H1 (cell line): Measurements from ENCODE around the gene LGR4. TPM values are rescaled to one million over a fixed set of nuclear protein-coding genes. Genes with fewer than 3 reads are reported as not detected.

Experiments used
- CTCF ChIA-PET: fragments of 300-600 bp; sonication (Branson Sonifier 250); formaldehyde crosslinking; loops from one replicate; lab custom pipeline; 2021; ENCODE audit not compliant: partially characterized antibody; lab: Charles Lee
- POLR2A ChIA-PET: fragments of 300-600 bp; sonication (Branson Sonifier 250); formaldehyde crosslinking; loops from one replicate; lab custom pipeline; 2021; ENCODE audit warnings: inconsistent platforms; ENCODE audit not compliant: partially characterized antibody; lab: Charles Lee
- DNase-seq, 2 experiments: peaks; one replicate each; pipeline versions ENCODE4 v3.0.0 to v3.0.0-alpha.2; 2010 to 2022; ENCODE audit warnings: low spot score in 2 of 2, low read depth in 1 of 2, mixed read lengths in 1 of 2
- FAIRE-seq: peaks from 2 replicates; lab custom pipeline; 2011; peaks lifted over from hg19 to GRCh38; lab: Jason Lieb, UNC
- H2AFZ ChIP-seq: 2 replicates; pipeline ENCODE4 v1.8.1; 2012; ENCODE audit warnings: low read length, inconsistent platforms
- H2AK5ac ChIP-seq: 2 replicates; pipeline ENCODE4 v1.6.1; 2013; ENCODE audit warnings: low read depth, low read length
- H2BK120ac ChIP-seq: replicated peaks from 2 replicates; pipeline ENCODE3; 2013; ENCODE audit warnings: low read depth, low read length, inconsistent platforms
- H2BK12ac ChIP-seq: 2 replicates; pipeline ENCODE4 v1.6.1; 2013; ENCODE audit warnings: low read depth, low read length
- H2BK15ac ChIP-seq: 2 replicates; pipeline ENCODE4 v1.6.1; 2013; ENCODE audit warnings: low read length
- H2BK20ac ChIP-seq: 2 replicates; pipeline ENCODE4 v1.6.1; 2013; ENCODE audit warnings: low read length
- H2BK5ac ChIP-seq: 2 replicates; pipeline ENCODE4 v1.6.1; 2013; ENCODE audit warnings: low read depth, low read length
- H3K14ac ChIP-seq: 2 replicates; pipeline ENCODE4 v1.6.1; 2013; ENCODE audit warnings: inconsistent platforms; ENCODE audit not compliant: insufficient read length
- H3K18ac ChIP-seq: 2 replicates; pipeline ENCODE4 v1.6.1; 2013; ENCODE audit warnings: low read length; ENCODE audit errors: extremely low read depth
- H3K23ac ChIP-seq: 2 replicates; pipeline ENCODE4 v1.6.1; 2013; ENCODE audit warnings: inconsistent platforms; ENCODE audit not compliant: insufficient read length
- H3K23me2 ChIP-seq: 2 replicates; pipeline ENCODE4 v1.6.1; 2013; ENCODE audit warnings: low read depth, low read length
- H3K27ac ChIP-seq: 2 replicates; pipeline ENCODE4 v1.6.1; 2011; ENCODE audit warnings: low read depth, low read length, inconsistent platforms
- H3K27me3 ChIP-seq, 4 experiments: replicated peaks in 1 of 4; 1 replicate in 1 of 4; 2 replicates in 3 of 4; pipeline versions ENCODE4 v1.6.1 to v1.8.1; 2011 to 2013; ENCODE audit warnings: low read length in 3 of 4, mild to moderate bottlenecking in 3 of 4, inconsistent platforms in 2 of 4, mixed read lengths in 2 of 4, moderate library complexity in 1 of 4; ENCODE audit not compliant: control insufficient read depth in 3 of 4, insufficient read depth in 3 of 4; ENCODE audit errors: extremely low read depth in 1 of 4
- H3K36me3 ChIP-seq, 4 experiments: 2 replicates each; pipeline versions ENCODE4 v1.6.1 to v1.8.1; 2011 to 2013; ENCODE audit warnings: mild to moderate bottlenecking in 4 of 4, low read length in 3 of 4, moderate library complexity in 2 of 4, control low read depth in 1 of 4, inconsistent platforms in 1 of 4; ENCODE audit not compliant: insufficient read depth in 4 of 4, control insufficient read depth in 2 of 4
- H3K4ac ChIP-seq: replicated peaks from 2 replicates; pipeline ENCODE3; 2013; ENCODE audit warnings: low read length, low read depth, mixed read lengths, inconsistent platforms; ENCODE audit not compliant: insufficient read length
- H3K4me1 ChIP-seq, 4 experiments: replicated peaks in 1 of 4; 1 replicate in 1 of 4; 2 replicates in 3 of 4; pipeline versions ENCODE4 v1.6.1 to v1.8.1; 2011 to 2013; ENCODE audit warnings: low read length in 3 of 4, inconsistent platforms in 2 of 4, mixed read lengths in 1 of 4; ENCODE audit not compliant: insufficient read depth in 4 of 4, control insufficient read depth in 3 of 4
- H3K4me2 ChIP-seq, 2 experiments: 2 replicates each; pipeline versions ENCODE4 v1.6.1 to v1.8.1; 2011 to 2013; ENCODE audit warnings: low read depth in 2 of 2, low read length in 2 of 2, control low read depth in 1 of 2, inconsistent platforms in 1 of 2, mild to moderate bottlenecking in 1 of 2; ENCODE audit not compliant: insufficient read depth in 1 of 2
- H3K4me3 ChIP-seq, 4 experiments: fragments of 200-600, 300-600 bp in 1 of 4; sonication (generic), shearing (Covaris generic), sonication (Bioruptor Twin) in 1 of 4; 2 replicates each; pipeline versions ENCODE4 v1.5.1 to v1.8.1; 2011 to 2016; ENCODE audit warnings: low read length in 4 of 4, low read depth in 3 of 4, control low read depth in 2 of 4, inconsistent platforms in 2 of 4, mild to moderate bottlenecking in 2 of 4, mixed read lengths in 1 of 4, moderate library complexity in 1 of 4; ENCODE audit not compliant: insufficient read depth in 2 of 4; ENCODE audit errors: extremely low read depth in 1 of 4
- H3K56ac ChIP-seq: replicated peaks from 2 replicates; pipeline ENCODE3; 2013; ENCODE audit warnings: low read depth, mild to moderate bottlenecking, mixed read lengths, low read length, inconsistent platforms; ENCODE audit not compliant: insufficient read length
- H3K79me1 ChIP-seq: 2 replicates; pipeline ENCODE4 v1.6.1; 2013; ENCODE audit warnings: low read depth, low read length, control low read depth
- H3K79me2 ChIP-seq, 2 experiments: 2 replicates each; pipeline versions ENCODE4 v1.6.1 to v1.8.1; 2012 to 2013; ENCODE audit warnings: low read length in 2 of 2, mild to moderate bottlenecking in 2 of 2, inconsistent platforms in 1 of 2; ENCODE audit not compliant: insufficient read depth in 2 of 2, control insufficient read depth in 1 of 2
- H3K9ac ChIP-seq, 4 experiments: replicated peaks in 1 of 4; 1 replicate in 1 of 4; 2 replicates in 3 of 4; pipeline versions ENCODE4 v1.6.1 to v1.8.1; 2011 to 2013; ENCODE audit warnings: low read depth in 3 of 4, low read length in 3 of 4, control low read depth in 2 of 4, mild to moderate bottlenecking in 2 of 4, moderate library complexity in 2 of 4, inconsistent platforms in 1 of 4; ENCODE audit errors: extremely low read depth in 1 of 4
- H3K9me3 ChIP-seq, 2 experiments: 2 replicates each; pipeline versions ENCODE4 v1.6.1 to v1.8.1; 2012 to 2013; ENCODE audit warnings: mild to moderate bottlenecking in 2 of 2, moderate library complexity in 2 of 2, control low read depth in 1 of 2, inconsistent platforms in 1 of 2, low read depth in 1 of 2, low read length in 1 of 2, mixed read lengths in 1 of 2; ENCODE audit not compliant: insufficient read depth in 2 of 2
- H4K20me1 ChIP-seq, 2 experiments: replicated peaks in 1 of 2; 2 replicates each; pipeline versions ENCODE3 to v1.8.1; 2011 to 2013; ENCODE audit warnings: inconsistent platforms in 2 of 2, low read length in 2 of 2, mild to moderate bottlenecking in 1 of 2; ENCODE audit not compliant: insufficient read depth in 2 of 2, control insufficient read depth in 1 of 2
- H4K5ac ChIP-seq: 2 replicates; pipeline ENCODE4 v1.6.1; 2013; ENCODE audit warnings: low read length, low read depth, mixed read lengths, inconsistent platforms; ENCODE audit not compliant: insufficient read length
- H4K8ac ChIP-seq: 2 replicates; pipeline ENCODE4 v1.8.0; 2013; ENCODE audit warnings: mild to moderate bottlenecking, moderate library complexity, low read length, inconsistent platforms; ENCODE audit not compliant: insufficient read depth; ENCODE audit errors: extremely low read depth
- H4K91ac ChIP-seq: replicated peaks from 2 replicates; pipeline ENCODE3; 2013; ENCODE audit warnings: low read length, mixed read lengths, inconsistent platforms; ENCODE audit not compliant: insufficient read length
- RBBP5 ChIP-seq: IDR thresholded peaks from 2 replicates; pipeline ENCODE4 v1.7.1; 2012; ENCODE audit warnings: low read depth, mild to moderate bottlenecking, inconsistent platforms, low read length, moderate library complexity, borderline replicate concordance
- WGBS, 2 experiments: shearing (Covaris generic) in 1 of 2; methylation state at CpG; one replicate each; pipeline versions ENCODE4 v1.1.6 to v1.1.7; 2013 to 2015; ENCODE audit warnings: low lambda C conversion rate in 2 of 2, mixed read lengths in 2 of 2, inconsistent platforms in 1 of 2, low coverage in 1 of 2, missing lambda C conversion rate in 1 of 2; ENCODE audit not compliant: insufficient replicate concordance in 2 of 2, insufficient coverage in 1 of 2, insufficient read length in 1 of 2; ENCODE audit errors: extremely low coverage in 1 of 2, missing lambda C conversion rate in 1 of 2; 5-methylcytosine and 5-hydroxymethylcytosine counted together
- polyA plus RNA-seq, 7 experiments: library from polyadenylated mRNA; depleted of rRNA in 3 of 7; stranded (reverse) in 5 of 7; unstranded in 2 of 7; fragments of >200 nt in 5 of 7; fragments of 200-250 nt in 2 of 7; gene quantifications; 1 replicate in 5 of 7; 2 replicates in 1 of 7; 4 replicates in 1 of 7; pipeline versions ENCODE4 v1.2.1 to v1.2.3, GENCODE V29; 2011 to 2013; ENCODE audit warnings: missing spikeins in 2 of 7, mixed read lengths in 2 of 7
- total RNA-seq: library from RNA; stranded (reverse); fragmentation: NEBNext Ultra II Directional; extraction: Animal tissue kit (Norgen Biotek cat#: 25700); gene quantifications from 2 replicates; pipeline ENCODE4 v1.2.1, GENCODE V29; 2021

The LGR4 gene
- total and polyA plus RNA-seq, 2 of the 8 experiments (the other 6 are each of a cell fraction or from before 2014, with no cell fraction given) = 26.6 to 61.7 TPM

GRCh38 chr11:27330633-27331270, 141.8 kb downstream of the LGR4 start:
- H2AFZ ChIP-seq = no peak overlapping the region
- no peaks in the 10 kb centered on the region for H3K79me1 ChIP-seq
- H3K9me3 ChIP-seq = no peaks in the 10 kb centered on the region
- H2AK5ac ChIP-seq = no peak overlapping the region
- H3K4me3 ChIP-seq = no peak overlapping the region
- H3K27me3 ChIP-seq = no peaks in the 10 kb centered on the region
- POLR2A ChIA-PET = no interaction called here
- H3K27ac ChIP-seq = no peak overlapping the region
- H4K91ac ChIP-seq = no peak overlapping the region
- H3K18ac ChIP-seq = no peak overlapping the region
- no peak overlapping the region for H3K9ac ChIP-seq
- no peaks in the 10 kb centered on the region for H4K20me1 ChIP-seq
- CTCF ChIA-PET = interaction anchor here (0.8 to 1.3 kb wide), 4 partner anchors 29 to 193 kb away, joined by 3 to 6 read pairs (median 3); no protein-coding TSS in a partner anchor
- no peak overlapping the region for H2BK5ac ChIP-seq
- H2BK15ac ChIP-seq = no peak overlapping the region
- H3K4ac ChIP-seq = no peak overlapping the region
- H3K4me1 ChIP-seq = peaks cover 1 to 5% (median 3%) of the 10 kb centered on the region in 4 experiments; a peak in 4 of 7 replicates
- peaks cover 0 to 4% (median 0%) of the 10 kb centered on the region in 4 experiments; a peak in 1 of 8 replicates for H3K36me3 ChIP-seq
- H3K56ac ChIP-seq = no peak overlapping the region
- no peaks in the 10 kb centered on the region for H3K79me2 ChIP-seq
- no peak overlapping the region for H2BK120ac ChIP-seq
- WGBS, 2 experiments = 94% methylated on average over 1 of the region's 1 CpG; no CpG with 5 or more reads in 1 of the 2 experiments
- no peak overlapping the region for H3K4me2 ChIP-seq
- no peak for FAIRE-seq
- H2BK20ac ChIP-seq = no peak overlapping the region
- H4K5ac ChIP-seq = no peak overlapping the region
- H3K14ac ChIP-seq = no peak overlapping the region
- H3K23ac ChIP-seq = no peak overlapping the region
- no peaks in the 10 kb centered on the region for H3K23me2 ChIP-seq
- no peak overlapping the region for H2BK12ac ChIP-seq
- DNase-seq = no peak
- no peak overlapping the region for H4K8ac ChIP-seq
- no peak for TF ChIP-seq RBBP5
